ENCODE data around the gene NOX3.

NOX3 gene

GRCh38 chr6:155399745-155400653 is 55.6 kb downstream of the NOX3 start:
- DNase-seq (ENCODE audit: low read depth): no peak

GRCh38 chr6:155399062-155399744 is 56.4 kb downstream of the NOX3 start:
- DNase-seq (ENCODE audit: low read depth): no peak

- DNase-seq (ENCODE audit: low read depth): no peak
Measured at GRCh38 chr6:155398701-155399061, 57.0 kb downstream of the NOX3 start.

- DNase-seq (ENCODE audit: low read depth): no peak
Measured at GRCh38 chr6:155398221-155398620, 57.4 kb downstream of the NOX3 start.

DNA sequence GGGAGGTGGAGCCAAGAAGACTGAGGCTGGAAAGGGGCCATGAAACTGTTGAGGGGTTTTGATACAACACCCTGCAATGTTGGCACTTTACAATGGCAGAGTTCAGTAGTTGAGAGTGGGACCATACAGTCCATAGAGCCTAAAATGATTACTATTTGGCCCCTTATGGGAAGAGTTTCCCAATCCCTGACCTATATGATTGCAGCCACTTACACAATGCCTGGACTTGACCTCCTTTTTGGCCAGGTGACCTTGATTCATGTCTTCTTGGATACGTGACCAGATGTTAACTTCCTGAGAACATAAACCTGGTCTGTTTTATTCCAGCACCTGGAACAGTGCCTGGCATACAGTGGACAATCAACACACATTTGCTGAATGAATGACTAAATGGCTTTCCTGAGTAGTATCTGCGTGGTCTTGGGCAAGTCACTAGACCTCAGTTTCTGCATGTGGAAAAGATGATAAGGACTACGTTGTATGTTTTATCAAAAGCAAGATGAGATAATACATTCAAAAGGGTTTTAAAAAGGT is 58.4 kb downstream of the NOX3 start:
- no peak for DNase-seq (ENCODE audit: low read depth)

DNA sequence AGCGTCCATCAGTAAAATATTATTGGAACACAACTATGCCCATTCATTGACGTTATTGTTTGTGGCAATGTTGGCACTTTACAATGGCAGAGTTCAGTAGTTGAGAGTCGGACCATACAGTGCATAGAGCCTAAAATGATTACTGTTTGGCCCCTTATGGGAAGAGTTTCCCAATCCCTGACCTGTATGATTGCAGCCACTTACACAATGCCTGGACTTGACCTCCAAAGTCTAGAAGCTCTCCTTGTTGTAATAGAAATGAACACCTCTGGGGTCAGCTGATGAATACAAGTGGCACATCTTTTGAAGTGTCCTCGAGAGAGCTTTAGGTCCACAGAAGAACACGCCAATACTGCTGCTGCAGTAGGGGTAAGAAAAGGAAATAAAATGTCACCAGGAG is 59.0 kb downstream of the NOX3 start:
- no peak for DNase-seq (ENCODE audit: low read depth)

DNA sequence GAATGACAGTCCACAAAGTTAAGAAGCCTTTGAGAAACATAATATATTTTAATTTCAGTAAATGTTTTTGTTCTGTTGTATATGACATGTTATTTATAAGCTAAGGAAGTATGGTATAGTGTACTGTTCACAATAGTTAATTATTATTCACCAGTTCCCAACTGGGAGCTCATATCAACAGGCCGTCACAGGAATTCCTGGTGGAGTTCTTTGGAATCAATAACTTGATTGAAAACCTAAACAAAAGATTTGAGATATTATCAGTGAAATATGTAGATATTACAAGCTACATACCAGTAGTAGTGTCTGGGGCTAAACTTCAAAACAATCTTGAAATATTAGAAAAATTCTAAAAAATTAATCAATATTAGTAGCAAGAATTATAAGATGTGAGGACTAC is 60.3 kb downstream of the NOX3 start:
- no peak for DNase-seq (ENCODE audit: low read depth)

DNA sequence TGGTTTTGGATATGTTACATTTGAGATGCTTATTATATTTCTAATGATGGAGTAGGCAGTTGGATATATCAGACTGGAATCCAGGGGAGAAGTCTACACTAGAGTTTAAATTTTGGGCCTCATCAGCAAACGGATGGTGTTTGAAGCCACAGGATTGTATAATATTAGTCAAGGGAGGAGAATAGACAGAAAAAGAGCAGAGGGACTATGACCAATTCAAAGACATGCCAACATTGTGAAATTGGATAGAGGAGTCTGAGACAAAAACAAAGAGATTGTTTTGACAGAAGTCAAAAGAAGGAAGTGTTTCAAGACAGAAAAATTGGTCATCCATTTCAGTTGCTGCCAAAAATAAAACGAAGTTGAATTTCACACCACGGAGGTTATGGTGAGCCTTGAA is 66.5 kb downstream of the NOX3 start:
- no peak for DNase-seq (ENCODE audit: low read depth)

DNA sequence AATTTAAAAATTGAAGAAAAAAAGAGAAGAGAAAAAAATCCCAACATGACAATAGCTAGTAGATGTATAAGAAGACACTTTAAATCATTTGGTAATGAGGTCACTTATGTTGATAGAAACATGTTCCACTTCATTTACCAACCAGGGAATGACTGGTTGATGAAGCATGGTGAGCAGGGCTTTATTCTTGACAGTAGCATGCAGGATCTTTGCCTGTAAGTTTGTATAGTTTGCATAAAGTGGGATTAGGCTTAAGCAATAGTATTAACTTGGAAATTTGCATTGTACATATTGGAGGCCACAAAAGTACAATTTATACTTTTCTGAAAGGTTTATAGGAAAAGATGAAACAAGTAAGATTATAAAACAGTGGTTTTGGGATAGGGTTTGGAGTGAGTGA is 67.0 kb downstream of the NOX3 start:
- no peak for DNase-seq (ENCODE audit: low read depth)

DNA sequence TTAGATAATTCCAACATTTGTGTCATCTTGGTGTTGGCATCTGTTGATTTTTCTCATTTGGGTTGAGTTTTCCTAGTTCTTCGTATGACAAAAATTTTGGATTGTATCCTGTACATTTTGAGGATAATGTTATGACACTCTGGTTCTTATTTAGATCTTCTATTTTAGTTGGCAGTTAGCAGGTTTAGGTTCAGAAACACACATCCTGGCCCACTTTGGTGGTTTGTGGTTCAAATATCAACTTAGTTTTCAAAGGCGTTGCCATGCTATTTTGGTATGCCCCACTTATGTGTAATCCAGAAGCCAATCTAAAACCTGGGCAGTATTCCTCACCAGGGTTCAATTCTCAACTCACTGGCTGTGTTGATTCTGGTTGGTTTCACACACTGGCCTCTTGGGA is 68.2 kb downstream of the NOX3 start:
- DNase-seq (ENCODE audit: low read depth): no peak

- no peak for DNase-seq (ENCODE audit: low read depth)
Measured at GRCh38 chr6:155384321-155384952, 71.2 kb downstream of the NOX3 start.

DNA sequence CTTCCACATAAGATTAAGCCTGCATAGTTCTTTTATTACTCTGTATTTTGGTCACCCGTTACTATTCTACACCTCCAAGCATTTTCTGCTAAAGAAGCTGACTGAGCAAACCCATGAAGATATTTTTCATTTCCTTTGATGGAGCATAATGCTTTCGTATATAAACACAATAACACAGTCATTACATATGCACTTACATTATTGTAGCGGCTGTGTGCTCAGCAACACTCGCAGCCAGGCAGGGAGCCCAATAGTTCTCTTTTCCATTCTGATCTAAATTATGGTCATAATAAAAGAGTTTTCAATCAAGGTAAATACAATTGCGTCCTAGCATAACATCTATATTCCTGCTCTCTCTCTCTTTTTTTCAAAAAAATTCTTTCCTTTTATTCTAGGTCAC is 71.7 kb downstream of the NOX3 start:
- DNase-seq (ENCODE audit: low read depth): no peak

GRCh38 chr6:155382338-155382685 is 73.3 kb downstream of the NOX3 start:
- DNase-seq (ENCODE audit: low read depth): no peak

GRCh38 chr6:155381673-155382337 is 73.8 kb downstream of the NOX3 start:
- DNase-seq (ENCODE audit: low read depth): no peak

GRCh38 chr6:155380666-155381332 is 74.8 kb downstream of the NOX3 start:
- no peak for DNase-seq (ENCODE audit: low read depth)

- no peak for DNase-seq (ENCODE audit: low read depth)
Measured at GRCh38 chr6:155378724-155379123, 76.9 kb downstream of the NOX3 start.

- DNase-seq (ENCODE audit: low read depth): no peak
Measured at GRCh38 chr6:155378276-155378675, 77.4 kb downstream of the NOX3 start.

- DNase-seq (ENCODE audit: low read depth): no peak
Measured at GRCh38 chr6:155377061-155377460, 78.6 kb downstream of the NOX3 start.

- no peak for DNase-seq (ENCODE audit: low read depth)
Measured at GRCh38 chr6:155375801-155376200, 79.8 kb downstream of the NOX3 start.

GRCh38 chr6:155374681-155375080 is 81.0 kb downstream of the NOX3 start:
- DNase-seq (ENCODE audit: low read depth): no peak

DNA sequence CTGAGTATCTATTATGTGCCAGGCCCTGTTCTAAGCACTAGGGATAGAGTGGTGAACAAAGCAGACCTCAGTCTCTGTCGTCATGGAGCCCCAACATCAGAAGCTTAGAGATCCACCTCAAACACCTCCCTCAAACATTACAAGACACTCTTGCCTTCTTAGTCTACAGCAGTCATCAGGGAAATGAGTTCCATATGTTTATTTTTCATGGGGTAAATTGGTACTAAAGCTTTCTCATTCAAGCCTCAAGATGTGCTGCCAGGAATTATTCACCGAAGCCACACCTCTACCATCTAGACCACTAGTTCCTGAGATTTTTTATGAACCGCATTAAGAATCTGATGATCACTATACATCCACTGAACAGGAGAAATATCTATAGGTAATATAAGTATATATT is 82.4 kb downstream of the NOX3 start:
- DNase-seq (ENCODE audit: low read depth): no peak

- no peak for DNase-seq (ENCODE audit: low read depth)
Measured at GRCh38 chr6:155372256-155372655, 83.4 kb downstream of the NOX3 start.

Measured in stimulated activated CD8-positive, alpha-beta memory T cell treated with anti-CD3 and anti-CD28 coated beads, Interleukin-12 subunit alpha, Interleukin-12 subunit beta, amount 100 ng/mL, for 1 hour (primary cell).